ENCODE results near the gene KIAA0825. TPM values are rescaled to one million over a fixed set of nuclear protein-coding genes. Genes with fewer than 3 reads are reported as not detected.

The KIAA0825 gene
- total and polyA plus RNA-seq, 7 donors = 0.46 to 4.6 (median 3.3) TPM; not detected in 1

DNA sequence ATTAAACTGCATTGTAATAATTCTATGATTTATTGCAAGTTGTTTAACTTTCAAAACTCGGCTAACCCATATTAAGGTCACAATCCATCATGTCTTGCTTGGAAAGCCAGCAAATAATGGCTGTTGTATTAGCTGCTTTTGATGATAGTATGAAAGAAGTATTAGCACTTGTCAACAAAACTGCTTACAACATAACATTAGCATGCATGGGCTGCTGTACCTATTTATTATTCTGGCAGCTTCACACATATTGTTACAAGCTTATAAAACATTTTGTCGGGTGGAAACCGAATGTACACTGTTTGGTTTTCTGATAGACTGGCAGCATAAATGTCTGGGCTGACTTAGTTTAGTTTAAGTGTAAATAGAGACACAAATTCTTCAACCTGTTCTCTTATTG, 378.3 kb downstream of the KIAA0825 start:
- DNase-seq = no peak

DNA sequence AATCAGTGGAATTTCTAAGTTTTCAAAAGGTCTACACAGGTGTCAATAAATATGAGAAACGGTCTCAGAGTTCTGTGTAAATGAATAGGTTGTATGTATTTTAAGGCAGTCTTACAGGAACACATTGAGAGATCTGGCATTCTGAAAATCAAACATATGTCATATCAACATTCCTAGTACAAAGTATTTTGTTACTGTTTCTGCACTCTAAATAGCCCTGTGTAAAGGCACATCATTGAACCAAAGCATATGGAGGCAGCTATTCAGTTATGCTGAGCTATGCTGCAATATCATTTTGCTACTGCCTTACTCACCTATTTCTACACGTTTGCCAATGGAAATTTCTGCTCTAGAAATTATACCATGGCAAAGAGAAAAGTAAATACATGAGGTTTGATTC, 379.1 kb downstream of the KIAA0825 start:
- Histone ChIP-seq H3K4me3 (no peak overlapping the region), H3K27me3 (no peaks in the 10 kb centered on the region), H3K9me3 (no peaks in the 10 kb centered on the region), H3K36me3 (no peaks in the 10 kb centered on the region), H3K4me1 (peaks cover 0 to 32% (median 31%) of the 10 kb centered on the region in 4 donors), H3K27ac (no peak overlapping the region)
- 45 to 64% methylated on average over 2 of the region's 2 CpGs for WGBS, 2 donors
- no peak for DNase-seq
- TF ChIP-seq, protein P1, sequence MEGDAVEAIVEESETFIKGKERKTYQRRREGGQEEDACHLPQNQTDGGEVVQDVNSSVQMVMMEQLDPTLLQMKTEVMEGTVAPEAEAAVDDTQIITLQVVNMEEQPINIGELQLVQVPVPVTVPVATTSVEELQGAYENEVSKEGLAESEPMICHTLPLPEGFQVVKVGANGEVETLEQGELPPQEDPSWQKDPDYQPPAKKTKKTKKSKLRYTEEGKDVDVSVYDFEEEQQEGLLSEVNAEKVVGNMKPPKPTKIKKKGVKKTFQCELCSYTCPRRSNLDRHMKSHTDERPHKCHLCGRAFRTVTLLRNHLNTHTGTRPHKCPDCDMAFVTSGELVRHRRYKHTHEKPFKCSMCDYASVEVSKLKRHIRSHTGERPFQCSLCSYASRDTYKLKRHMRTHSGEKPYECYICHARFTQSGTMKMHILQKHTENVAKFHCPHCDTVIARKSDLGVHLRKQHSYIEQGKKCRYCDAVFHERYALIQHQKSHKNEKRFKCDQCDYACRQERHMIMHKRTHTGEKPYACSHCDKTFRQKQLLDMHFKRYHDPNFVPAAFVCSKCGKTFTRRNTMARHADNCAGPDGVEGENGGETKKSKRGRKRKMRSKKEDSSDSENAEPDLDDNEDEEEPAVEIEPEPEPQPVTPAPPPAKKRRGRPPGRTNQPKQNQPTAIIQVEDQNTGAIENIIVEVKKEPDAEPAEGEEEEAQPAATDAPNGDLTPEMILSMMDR (IDR thresholded peaks at IDR 0.05) = no peak
- TF ChIP-seq POLR2AphosphoS5 (IDR thresholded peaks at IDR 0.05) = no peak
- no peak for TF ChIP-seq EP300 (IDR thresholded peaks at IDR 0.05)
- no peak for TF ChIP-seq POLR2A (IDR thresholded peaks at IDR 0.05)
- intact Hi-C loops (cut with DNase I) = no loop called here

More for the DNA sequence above, 378.3 kb downstream of the KIAA0825 start:
- Histone ChIP-seq H3K4me1 (peaks cover 0 to 32% (median 31%) of the 10 kb centered on the region in 4 donors), H3K4me3 (no peak overlapping the region), H3K27ac (peak overlapping the region in 1 of 4 donors; percentile 44), H3K36me3 (no peaks in the 10 kb centered on the region), H3K9me3 (no peaks in the 10 kb centered on the region), H3K27me3 (no peaks in the 10 kb centered on the region)
- TF ChIP-seq, protein P1 (IDR thresholded peaks at IDR 0.05) = no peak
- TF ChIP-seq EP300 (IDR thresholded peaks at IDR 0.05) = no peak
- no peak for TF ChIP-seq POLR2A (IDR thresholded peaks at IDR 0.05)
- TF ChIP-seq POLR2AphosphoS5 (IDR thresholded peaks at IDR 0.05) = no peak
- intact Hi-C loops (cut with DNase I) = no loop called here
- whole genome bisulfite sequencing, 2 donors = 43 to 53% methylated on average over 3 of the region's 3 CpGs

DNA sequence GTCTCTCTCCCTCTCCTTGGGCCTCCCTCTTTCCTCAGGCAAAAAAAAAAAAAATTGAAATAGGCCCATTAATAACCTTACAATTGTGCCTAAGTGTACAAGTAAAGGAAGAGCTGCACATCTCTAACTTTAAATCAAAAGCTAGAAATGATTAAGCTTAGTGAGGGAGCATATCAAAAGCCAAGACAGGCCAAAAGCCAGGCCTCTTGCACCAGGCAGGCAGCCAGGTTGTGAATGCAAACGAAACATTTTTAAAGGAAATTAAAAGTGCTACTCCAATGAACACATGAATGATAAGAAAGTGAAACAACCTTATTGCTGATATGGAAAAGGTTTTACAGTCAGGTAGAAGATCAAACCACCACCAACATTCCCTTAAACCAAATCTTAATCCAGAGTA, 383.4 kb downstream of the KIAA0825 start:
- no peak for DNase-seq
- Histone ChIP-seq H3K27ac (no peak overlapping the region), H3K36me3 (no peaks in the 10 kb centered on the region), H3K4me1 (peaks cover 0 to 8% (median 5%) of the 10 kb centered on the region in 4 donors), H3K27me3 (no peaks in the 10 kb centered on the region), H3K9me3 (no peaks in the 10 kb centered on the region), H3K4me3 (no peak overlapping the region)
- intact Hi-C loops (cut with DNase I) = no loop called here
- WGBS, 2 donors = 22 to 65% methylated on average over 1 of the region's 1 CpG
- TF ChIP-seq, protein P1 (IDR thresholded peaks at IDR 0.05) = no peak
- TF ChIP-seq POLR2AphosphoS5 (IDR thresholded peaks at IDR 0.05) (no peak), POLR2A (IDR thresholded peaks at IDR 0.05) (no peak), EP300 (IDR thresholded peaks at IDR 0.05) (no peak)

DNA sequence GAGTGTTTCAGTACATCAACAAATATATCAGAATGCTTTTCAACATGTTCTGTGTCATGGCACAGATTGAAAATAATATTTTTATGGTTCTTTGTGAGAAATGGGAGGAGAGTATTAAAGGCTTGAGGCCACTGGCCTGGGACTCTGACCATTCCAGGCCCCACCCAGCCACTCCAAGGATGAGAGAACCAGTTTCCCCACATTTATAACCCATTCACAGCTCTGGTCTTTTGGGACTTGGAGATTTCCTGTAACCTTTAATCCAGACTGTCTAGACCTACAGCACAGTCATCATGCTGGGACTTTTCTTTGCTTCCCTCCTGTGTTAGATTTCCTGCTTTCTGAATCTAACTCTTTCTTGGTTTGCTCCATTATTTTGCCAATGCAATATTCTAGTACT, 389.6 kb downstream of the KIAA0825 start:
- DNase-seq = no peak
- Histone ChIP-seq H3K36me3 (no peaks in the 10 kb centered on the region), H3K4me3 (no peak overlapping the region), H3K27ac (no peak overlapping the region), H3K27me3 (no peaks in the 10 kb centered on the region), H3K4me1 (no peaks in the 10 kb centered on the region), H3K9me3 (no peaks in the 10 kb centered on the region)
- TF ChIP-seq, protein P1 (IDR thresholded peaks at IDR 0.05) = no peak
- TF ChIP-seq POLR2AphosphoS5 (IDR thresholded peaks at IDR 0.05) (no peak), EP300 (IDR thresholded peaks at IDR 0.05) (no peak), POLR2A (IDR thresholded peaks at IDR 0.05) (no peak)
- intact Hi-C loops (cut with DNase I) = no loop called here

DNA sequence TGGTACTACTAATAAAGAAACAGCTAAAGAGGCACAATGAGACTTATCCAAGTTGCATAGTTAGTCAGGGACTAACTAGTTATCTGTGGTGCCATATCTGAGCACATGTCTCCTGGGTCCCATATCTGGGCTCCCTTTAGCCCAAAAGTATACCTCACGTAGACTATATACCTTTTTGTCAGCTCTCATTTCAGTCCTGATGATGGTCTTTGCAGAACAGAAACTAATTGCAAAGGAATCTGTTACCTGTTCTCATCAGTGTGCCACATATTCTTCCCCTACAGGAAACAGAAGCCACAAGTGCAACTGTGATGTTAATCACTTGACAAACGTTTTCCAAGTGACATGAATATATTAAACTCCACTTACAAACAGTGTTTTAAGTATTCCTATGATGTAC, 395.2 kb downstream of the KIAA0825 start:
- H3K27ac ChIP-seq = no peak overlapping the region
- H3K9me3 ChIP-seq = no peaks in the 10 kb centered on the region
- TF ChIP-seq POLR2A (IDR thresholded peaks at IDR 0.05) (no peak), EP300 (IDR thresholded peaks at IDR 0.05) (no peak), POLR2AphosphoS5 (IDR thresholded peaks at IDR 0.05) (no peak)
- TF ChIP-seq, protein P1 (IDR thresholded peaks at IDR 0.05) = no peak
- H3K4me3 ChIP-seq = no peak overlapping the region
- H3K27me3 ChIP-seq = no peaks in the 10 kb centered on the region
- peaks cover 0 to 10% (median 5%) of the 10 kb centered on the region in 4 donors for H3K4me1 ChIP-seq
- 34 to 47% methylated on average over 2 of the region's 2 CpGs for WGBS, 2 donors
- intact Hi-C loops (cut with DNase I) = no loop called here
- no peak for DNase-seq
- H3K36me3 ChIP-seq = no peaks in the 10 kb centered on the region
